NCI-H2196 (cell line): ENCODE results near the gene RAB26.

ENCODE experiments used
- DNase-seq: peaks from one replicate; lab custom pipeline; 2025; ENCODE audit not compliant: unreplicated experiment; lab: John Stamatoyannopoulos, UW

The RAB26 gene

DNA sequence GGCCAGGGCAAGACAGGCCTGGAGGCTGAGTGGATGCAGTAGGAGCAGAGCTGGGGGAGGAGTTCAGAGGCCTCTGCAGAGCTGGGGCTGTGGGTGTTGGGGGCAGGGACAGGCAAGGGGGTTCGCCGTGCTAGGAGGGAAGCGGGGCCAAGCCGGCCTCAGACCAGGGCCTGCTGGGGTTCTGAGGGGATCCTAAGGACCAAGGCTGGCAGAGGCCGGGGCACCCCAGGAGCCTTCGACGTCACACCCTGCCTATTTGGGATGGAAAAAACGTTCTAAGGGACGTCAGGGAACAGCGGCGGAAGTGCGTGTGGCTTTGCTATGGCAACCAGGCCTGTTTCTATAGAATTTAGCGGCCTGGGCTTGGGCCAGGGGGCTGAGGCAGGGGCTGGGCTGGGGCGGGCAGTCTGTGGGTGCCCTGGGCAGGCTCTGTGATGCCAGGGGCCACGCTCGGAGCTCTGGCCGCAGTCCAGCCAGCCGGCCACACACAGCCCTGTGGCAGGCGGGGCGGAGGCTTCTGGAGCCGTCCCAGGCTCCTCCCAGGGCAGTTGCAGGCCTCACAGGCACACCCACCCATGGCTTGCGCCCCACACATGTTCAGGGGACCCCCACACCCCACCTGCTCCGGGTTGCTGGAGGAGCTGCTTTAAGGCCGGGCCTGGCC lies 10.9 kb downstream of the RAB26 start:
- DNase-seq, result no peak

DNA sequence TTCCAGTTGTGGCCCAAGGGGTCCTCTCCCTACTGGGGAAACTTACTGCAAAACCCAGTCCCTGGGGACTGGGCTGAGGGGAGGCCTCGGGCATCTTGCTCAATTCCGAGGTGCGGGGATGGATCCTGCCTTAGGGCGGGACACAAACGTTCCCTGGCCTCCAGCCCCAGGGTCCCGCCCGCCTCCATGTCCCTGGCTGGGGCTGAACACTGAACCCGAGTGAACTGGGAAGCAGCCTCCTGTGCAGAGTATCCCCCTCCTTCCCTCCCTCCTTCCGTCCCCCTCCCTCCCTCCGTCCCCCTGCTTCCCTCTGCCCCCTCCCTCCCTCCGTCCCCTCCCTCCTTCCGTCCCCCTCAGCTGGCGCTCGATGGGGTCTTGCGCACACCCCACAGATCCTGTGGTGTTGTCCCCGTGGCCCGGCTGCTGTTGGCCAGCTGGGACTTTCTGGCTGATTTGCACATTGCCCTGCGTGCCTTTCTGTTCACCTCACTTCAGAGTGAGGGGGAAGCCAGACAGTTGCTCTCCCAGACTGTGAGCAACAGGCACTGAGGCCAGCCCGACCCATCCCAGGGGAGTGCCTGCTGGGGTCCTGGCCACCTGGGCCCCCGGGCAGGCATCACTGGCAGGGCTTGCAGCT lies 12.6 kb downstream of the RAB26 start:
- DNase-seq, result no peak

DNA sequence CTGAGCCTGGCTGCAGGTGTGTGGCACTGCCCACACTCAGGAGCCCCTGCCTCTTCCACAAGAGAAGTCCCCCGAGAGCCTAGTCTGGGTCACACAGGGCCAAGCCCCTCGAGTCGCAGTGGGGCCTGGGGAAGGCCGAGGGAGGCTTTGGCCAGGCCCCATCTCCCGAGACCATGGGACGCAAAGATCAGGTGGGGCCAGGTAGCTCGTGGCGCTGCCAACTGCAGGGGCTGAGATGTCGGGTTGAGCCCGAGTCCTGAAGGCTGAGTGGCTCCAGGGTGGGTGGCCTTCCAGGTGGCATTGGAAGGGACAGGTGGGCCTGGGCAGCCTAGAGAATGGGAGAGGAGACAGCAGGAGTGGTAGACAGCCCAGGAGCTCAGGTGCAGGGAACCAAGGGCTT lies 13.5 kb downstream of the RAB26 start:
- DNase-seq, result no peak

DNA sequence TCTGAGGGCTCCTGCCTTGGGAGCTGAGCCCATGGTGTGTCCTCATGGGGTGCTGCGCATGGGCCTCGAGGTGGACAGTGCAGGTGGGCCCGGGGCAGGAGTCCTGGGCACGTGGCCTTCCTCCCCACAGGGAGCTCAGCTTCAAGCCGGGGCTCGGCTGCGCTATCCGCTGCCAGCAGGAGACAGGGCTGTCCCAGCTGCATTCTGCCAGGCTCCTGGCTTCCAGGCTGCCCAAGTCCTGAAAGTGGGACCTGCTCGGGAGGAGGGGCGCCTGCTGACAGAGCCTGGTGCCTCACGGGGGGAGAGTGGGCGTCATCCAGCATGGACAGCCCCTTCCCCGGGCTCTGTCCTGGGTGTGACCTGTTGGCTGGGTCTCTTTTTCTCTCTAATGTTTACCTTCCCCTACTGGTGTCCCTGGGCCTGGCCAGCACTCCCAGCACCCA lies 14.3 kb downstream of the RAB26 start:
- DNase-seq, result no peak

DNA sequence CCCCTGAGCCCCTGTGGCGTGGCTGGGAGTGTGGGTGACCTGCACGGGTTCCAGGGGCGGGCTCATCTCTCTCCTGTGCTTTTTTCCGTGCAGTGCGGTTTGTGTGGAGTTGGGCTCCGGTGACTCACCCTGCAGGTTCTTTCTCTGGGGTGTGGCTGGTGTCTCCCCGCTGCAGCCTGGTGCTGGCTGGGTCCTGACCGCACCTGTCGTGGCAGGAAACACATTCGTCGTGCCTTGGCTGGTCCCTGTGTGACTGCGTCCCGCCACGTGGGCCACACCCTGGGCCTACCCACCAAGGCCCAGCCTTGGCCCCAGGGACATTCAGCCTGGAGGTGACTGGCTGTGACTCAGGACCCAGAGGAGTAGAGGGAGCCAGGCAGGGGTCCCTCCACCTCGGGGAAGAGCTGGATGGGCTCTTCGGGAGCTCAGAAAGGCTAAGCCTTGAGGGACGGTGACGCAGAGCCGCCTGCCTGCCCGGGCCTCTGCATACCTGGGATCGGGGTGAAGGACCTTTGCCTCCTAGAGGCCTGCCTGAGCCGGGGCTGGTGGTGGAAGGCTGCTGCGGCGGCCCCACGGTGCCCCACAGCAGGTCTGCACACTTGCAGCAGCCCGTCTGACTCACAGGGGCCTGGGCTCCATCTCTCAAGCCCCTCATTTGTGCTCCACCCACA lies 14.9 kb downstream of the RAB26 start:
- DNase-seq, result no peak

DNA sequence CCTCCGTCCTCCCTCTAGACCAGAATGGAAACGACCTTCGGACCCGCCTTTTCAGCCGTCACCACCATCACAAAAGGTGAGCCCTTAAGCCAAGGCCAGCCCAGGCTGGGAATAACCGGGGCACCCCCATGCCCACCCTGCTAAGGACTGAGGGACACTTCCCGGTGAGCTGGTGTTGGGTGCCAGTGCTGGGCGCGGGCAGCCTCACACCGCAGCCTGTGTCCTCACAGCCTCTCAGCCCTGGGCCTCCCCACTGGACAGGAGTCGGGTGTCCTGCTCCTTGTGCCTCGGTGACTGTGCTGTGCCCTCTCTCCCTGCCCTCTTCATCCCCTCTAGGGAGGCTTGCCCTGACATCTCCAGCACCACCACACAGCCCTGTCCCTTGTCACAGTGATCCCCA lies 17.4 kb downstream of the RAB26 start:
- no peak for DNase-seq

DNA sequence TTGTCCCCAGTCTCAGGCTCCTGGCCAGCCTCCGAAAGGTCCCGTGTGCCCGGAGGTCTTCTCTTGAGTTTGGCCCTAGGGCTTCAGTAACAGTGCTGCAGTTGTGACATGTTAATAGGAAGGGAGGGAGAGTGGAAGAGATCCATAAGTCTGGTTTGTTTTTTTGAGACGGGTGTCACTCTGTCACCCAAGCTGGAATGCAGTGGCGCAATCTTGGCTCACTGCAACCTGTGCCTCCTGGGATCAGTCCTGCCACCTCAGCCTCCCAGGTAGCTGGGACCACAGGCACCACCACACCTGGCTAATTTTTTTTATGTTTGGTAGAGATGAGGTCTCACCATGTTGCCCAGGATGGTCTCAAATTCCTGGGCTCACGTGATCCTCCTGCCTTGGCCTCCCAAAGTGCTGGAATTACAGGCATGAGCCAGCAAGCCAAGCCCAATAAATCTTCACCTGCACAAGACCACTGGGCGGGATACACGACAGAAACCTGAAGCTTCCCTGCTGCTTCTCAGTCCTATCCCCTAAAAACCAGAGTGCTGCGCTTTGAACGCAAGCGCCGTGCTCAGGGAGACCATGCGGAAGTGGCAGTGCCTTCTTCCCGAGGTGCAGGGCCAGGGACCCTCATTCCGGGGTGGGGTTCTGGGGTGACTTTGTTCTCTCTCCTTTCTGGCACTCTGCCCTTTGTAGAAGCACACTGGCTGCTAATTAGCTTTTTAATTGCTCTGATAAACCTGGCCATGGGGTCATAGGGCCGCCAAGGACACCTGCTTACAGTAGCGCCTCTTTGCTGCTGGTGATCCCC lies 18.0 kb downstream of the RAB26 start:
- no peak for DNase-seq

DNA sequence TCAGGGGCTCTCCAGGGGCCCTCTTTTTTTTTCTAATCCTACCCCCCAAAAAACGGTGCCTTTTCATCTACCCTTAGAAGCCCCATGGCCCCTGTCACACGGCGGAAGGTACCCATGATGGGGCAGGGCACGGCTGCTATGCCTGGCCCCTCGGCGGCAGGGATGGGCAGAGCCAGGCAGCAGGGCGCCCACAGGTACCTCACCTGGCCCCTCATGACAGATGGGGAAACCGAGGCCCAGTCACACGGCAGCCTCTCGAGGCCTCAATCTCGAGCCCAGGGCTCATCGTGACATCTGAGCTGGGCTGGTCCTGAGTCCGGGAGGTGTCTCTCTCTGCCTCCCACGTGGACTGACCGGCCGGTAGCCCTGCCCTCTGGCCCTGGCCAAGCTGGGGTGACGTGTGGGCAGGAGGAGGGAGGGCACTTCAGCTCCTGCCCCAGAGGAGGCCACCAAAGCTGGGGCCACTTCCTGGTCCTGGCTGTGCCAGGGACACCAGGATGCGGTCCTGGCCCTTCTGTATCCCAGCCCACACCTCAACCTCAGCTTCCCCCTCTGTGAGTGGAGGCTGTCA lies 18.7 kb downstream of the RAB26 start:
- DNase-seq, result no peak

DNA sequence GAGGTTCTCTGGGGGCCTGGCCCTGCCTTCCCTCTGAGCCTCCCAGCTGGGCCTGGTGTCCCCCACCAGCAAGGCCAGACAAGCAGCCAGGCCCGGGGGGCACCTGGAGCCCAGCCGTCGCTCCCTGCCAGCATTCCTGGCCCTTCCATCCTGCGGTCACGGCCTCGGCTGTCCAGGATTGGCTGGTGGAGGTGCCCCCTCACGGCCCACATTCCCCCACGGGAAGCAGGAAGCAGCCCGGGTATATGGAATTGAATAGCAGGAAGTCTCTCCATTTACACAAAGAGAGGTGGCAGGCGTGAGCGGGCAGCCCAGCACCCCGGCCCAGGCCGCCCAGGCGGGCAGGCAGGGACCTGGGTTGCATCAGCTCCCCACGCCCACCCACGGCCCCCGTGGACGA lies 21.7 kb downstream of the RAB26 start:
- DNase-seq, result no peak

DNA sequence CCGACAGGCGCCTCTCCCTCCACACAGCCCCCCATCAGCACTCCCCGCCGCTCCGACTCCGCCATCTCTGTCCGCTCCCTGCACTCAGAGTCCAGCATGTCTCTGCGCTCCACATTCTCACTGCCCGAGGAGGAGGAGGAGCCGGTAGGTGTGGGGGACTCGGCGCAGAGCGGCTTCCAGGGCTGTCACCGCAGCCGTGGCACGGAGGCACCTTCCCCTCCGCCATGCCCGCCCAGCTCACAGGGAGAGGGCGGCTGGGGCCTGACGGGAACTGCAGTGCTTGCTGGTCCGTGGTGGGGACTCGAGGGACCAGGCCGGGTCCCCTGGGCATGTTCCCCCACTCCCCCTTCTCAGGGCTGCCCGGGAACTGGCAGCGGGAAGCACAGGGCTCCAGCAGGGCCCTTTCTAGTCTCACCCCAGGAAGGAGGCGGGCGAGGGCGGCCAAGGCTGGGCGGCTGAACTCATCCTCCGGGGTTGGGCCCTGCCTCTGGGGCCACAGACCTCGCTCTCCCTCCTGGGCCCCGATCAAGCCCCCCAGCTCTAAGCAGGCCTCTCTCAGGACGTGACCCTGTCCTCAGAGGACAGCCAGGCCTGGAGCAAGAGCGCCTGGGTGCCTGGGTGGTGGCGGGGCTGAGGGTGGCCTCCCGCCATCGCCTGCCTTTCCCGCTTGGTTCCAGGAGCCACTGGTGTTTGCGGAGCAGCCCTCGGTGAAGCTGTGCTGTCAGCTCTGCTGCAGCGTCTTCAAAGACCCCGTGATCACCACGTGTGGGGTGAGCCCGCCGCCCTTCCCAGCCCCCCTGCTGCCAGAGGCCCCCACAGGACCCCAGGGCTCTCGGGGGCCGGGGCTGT lies 22.4 kb downstream of the RAB26 start:
- no peak for DNase-seq

DNA sequence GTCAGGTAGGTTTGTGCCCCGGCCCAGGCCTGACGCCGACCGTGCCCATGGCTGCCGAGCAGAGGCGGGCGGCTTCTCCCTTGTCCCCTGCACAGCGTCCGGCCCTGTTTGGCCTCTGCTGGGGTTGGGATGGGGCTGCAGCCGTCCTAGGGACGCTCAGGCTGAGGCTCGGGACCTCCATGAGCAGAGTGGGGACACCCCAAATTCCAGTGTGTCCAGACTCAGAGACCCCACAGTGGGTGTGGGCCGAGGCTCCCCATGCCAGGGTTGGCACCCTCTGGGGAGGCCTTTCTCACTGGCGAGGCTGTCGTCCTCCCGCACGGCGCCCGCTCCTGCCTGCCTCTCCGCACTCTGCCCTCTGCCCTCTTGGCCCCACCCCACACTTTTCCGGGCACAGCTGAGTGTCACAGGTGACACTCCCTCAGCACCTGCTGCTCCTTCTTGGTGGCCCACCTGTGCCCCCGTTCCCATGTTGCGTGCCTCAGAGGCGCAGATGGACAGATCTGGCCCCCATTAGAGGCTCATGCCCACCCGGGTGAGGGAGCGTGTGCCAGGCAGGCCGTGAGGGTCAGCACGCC lies 23.3 kb downstream of the RAB26 start:
- DNase-seq, result no peak

DNA sequence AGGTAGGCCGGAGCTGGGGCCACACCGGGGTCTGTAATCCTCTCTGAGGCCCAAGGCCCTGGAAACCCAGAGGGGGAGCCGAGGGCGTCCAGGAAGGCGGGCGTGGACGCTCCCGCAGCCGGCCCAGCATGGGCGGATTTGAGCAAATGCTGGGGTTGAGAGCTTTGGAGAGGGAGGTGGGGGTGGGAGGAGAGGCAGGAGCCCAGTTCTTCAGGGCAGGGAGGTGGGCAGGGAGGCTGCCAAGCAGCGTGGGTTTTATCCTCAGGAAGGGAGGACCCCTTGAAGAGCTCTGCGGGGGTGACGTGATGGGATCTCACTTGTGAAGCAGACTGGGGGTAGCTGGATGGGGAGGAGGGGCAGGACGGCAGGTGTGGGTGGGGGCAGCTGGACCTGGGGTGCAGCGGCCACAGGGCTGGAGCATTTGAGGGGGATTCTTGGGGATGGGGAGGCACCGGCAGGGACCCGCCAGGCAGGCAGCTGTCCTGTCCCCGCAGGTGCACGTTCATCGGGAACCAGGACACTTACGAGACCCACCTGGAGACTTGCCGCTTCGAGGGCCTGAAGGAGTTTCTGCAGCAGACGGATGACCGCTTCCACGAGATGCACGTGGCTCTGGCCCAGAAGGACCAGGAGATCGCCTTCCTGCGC lies 24.4 kb downstream of the RAB26 start:
- DNase-seq, result no peak

DNA sequence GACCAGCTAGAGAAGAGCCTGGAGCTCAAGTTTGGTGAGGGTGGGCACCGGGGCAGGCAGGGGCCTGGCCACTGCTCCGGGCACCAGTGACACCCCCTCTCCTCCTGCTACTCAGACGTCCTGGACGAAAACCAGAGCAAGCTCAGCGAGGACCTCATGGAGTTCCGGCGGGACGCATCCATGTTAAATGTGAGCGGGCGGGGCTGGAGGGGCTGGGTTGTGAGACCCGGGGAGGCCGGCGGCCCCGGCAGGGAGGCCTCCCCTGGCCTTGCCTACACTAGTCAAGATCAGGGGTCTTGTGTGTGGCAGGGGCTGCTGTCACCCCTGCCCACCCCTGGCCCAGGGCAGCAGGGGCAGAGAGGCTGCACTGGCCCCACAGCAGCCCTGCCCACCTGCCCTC lies 24.9 kb downstream of the RAB26 start:
- no peak for DNase-seq

DNA sequence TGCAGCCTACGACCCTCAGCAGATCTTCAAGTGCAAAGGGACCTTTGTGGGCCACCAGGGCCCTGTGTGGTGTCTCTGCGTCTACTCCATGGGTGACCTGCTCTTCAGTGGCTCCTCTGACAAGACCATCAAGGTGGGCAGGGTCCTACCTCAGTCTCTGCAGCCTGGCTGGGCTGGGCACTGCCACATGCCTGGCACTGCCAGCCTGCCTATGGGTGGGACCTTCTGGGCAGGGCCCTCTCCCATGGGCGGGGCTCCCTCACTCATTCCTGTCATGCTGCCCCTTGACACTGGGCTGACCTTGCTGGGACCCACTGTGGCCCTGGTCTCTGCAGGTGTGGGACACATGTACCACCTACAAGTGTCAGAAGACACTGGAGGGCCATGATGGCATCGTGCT lies 25.5 kb downstream of the RAB26 start:
- no peak for DNase-seq

DNA sequence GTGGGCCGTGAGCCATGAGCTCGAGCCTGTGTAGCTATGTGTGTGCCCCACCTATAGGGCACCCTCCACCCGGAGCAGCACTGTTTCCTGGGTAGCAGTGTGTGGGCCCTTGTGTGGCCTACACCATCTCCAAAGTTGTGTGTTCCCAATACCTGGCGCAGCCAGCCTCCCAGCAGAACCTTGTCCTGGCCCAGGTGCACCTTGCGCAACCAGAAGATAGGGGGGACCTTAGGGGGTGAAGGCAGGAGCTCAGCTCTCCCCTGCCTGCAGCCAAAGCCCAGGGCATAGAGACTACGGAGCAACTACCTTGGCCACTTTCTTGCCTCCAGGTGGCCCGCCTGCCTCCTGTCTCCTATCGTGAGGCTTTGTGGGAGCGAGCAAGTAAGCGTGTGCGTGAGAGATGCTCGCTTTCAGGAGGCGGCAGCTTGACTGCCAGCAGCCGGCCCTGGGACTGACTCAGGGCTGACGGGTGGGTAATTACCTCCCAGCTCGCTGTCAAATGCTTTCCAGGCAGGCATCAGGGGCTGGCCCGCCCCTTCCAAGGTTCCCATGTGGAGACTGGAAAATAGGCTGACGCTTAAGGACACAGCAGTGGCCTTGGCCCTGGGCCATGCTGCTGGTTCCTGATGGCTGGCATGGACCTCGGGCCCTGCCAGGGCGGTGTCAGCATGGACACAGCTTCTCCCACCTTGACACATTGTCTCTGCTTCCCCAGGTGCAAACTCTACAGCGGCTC lies 26.1 kb downstream of the RAB26 start:
- no peak for DNase-seq

DNA sequence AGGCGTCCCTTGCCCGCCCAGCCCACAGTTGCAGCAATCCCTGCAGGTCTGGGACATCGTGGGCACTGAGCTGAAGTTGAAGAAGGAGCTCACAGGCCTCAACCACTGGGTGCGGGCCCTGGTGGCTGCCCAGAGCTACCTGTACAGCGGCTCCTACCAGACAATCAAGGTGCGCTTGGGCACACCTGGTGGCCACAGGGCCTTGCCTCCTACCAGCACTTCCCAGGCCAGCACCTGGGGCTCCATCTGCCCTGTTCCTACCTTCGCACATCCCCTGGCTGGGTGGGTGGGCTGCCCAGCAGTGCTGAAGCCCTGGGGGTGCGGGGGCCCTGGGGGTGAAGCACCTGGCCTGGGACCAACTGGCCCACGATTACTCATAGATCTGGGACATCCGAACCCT lies 27.0 kb downstream of the RAB26 start:
- no peak for DNase-seq

DNA sequence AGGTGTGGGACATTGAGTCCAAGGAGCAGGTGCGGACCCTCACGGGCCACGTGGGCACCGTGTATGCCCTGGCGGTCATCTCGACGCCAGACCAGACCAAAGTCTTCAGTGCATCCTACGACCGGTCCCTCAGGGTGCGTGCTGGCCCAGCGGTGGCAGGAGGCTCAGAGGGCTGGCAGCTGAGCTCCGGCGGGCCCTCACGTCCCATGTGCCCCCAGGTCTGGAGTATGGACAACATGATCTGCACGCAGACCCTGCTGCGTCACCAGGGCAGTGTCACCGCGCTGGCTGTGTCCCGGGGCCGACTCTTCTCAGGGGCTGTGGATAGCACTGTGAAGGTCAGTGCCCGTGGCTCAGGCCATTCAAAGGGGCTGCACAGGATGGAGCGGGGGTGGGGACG lies 27.6 kb downstream of the RAB26 start:
- no peak for DNase-seq

DNA sequence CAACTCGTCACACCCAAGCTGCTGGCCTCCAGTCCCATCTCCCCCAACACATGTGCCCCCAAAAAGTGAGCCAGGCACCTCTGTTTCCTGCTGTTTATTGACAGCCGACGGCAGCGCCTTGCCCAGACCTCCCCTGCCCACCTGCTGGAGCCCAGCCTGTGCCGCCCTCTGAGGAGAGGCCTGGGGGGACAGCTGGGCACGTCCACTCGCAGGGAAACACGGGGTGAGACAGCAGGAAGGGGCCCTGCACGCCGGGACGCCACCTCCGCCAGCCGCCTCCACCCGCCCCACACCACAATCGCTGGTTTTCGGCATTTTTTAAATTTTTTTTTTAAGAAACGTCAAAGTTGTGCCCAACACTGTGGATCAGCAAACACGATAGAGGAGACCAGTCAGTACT lies 28.7 kb downstream of the RAB26 start:
- no peak for DNase-seq

DNA sequence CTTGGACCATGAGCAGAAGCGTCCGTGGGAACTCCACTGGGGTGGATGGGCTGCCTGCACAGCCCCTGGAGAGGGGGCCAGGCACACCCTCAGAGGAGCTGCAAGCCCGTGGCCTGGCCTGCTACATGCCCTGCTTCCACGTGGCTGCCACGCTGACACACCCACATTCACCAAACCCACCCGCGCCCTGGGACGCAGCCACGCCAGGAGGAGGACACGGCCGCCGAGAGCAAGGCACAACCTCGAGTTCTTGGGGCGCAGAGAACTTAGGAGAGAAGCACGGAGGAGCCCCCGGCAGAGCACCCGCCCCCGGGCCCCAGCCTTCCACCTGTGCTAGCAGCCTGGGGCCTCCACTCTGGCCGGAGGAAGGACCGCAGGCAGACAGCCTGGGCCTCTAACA lies 29.1 kb downstream of the RAB26 start:
- DNase-seq, result no peak
